HepG2 (cell line): ENCODE data around the gene CEP120. TPM values are rescaled to one million over a fixed set of nuclear protein-coding genes. Genes with fewer than 3 reads are reported as not detected.

Experiments used
- ATAC-seq: fragments of 200-7000 bp; cut with Tn5 transposase; 3 replicates; pipeline ENCODE4 v1.9.1; 2020; ENCODE audit warnings: mild to moderate bottlenecking, moderate library complexity
- BruUV-seq: library from RNA; stranded (reverse); fragments of 400-500 nt; replicated peaks from 2 replicates; lab custom pipeline; 2021; lab: Mats Ljungman, UMichigan
- CTCF ChIA-PET: fragments of 300-600 bp; formaldehyde crosslinking; extraction: SDS; loops from one replicate; lab custom pipeline; 2021; ENCODE audit warnings: low total read pairs, inconsistent platforms, low intra/inter-chr PET ratio; lab: Yijun Ruan, JAX
- POLR2A ChIA-PET: fragments of 350-600 bp; sonication (Branson Sonifier 250); formaldehyde crosslinking; loops from one replicate; lab custom pipeline; 2020; ENCODE audit warnings: antibody characterized with exemption, inconsistent platforms; lab: Yijun Ruan, JAX
- DNase-seq: peaks from one replicate; pipeline ENCODE4 v3.0.0-alpha.2; 2015; ENCODE audit warnings: low spot score
- FAIRE-seq: peaks from 3 replicates; lab custom pipeline; 2011; peaks lifted over from hg19 to GRCh38; lab: Jason Lieb, UNC
- H2AFZ ChIP-seq: one replicate; pipeline ENCODE4 v1.6.1; 2011; ENCODE audit warnings: low read length, inconsistent platforms
- H3K27ac ChIP-seq: fragments of 300-600 bp; 3 replicates; pipeline ENCODE4 v1.8.0; 2011; ENCODE audit warnings: mixed run types, mild to moderate bottlenecking, mixed read lengths, low read length, inconsistent platforms; ENCODE audit not compliant: insufficient read depth; ENCODE audit errors: extremely low read length
- H3K27me3 ChIP-seq, 2 experiments: fragments of 200-600 bp in 1 of 2; 2 replicates in 1 of 2; 3 replicates in 1 of 2; pipeline versions ENCODE4 v1.6.0 to v1.8.0; 2011; ENCODE audit warnings: low read length in 2 of 2, mild to moderate bottlenecking in 2 of 2, moderate library complexity in 2 of 2, inconsistent platforms in 1 of 2; ENCODE audit not compliant: insufficient read depth in 2 of 2, control insufficient read depth in 1 of 2
- H3K36me3 ChIP-seq, 2 experiments: fragments of 200-600 bp in 1 of 2; replicated peaks in 1 of 2; 2 replicates in 1 of 2; 3 replicates in 1 of 2; pipeline versions ENCODE4 v1.5.1 to v1.8.0; 2011; ENCODE audit warnings: low read length in 2 of 2, inconsistent platforms in 1 of 2; ENCODE audit not compliant: insufficient read depth in 2 of 2, control insufficient read depth in 1 of 2
- H3K4me1 ChIP-seq: 2 replicates; pipeline ENCODE4 v1.5.1; 2012; ENCODE audit warnings: low read length, inconsistent platforms; ENCODE audit not compliant: insufficient read depth
- H3K4me2 ChIP-seq: 2 replicates; pipeline ENCODE4 v1.6.0; 2011; ENCODE audit warnings: low read depth, low read length, inconsistent platforms
- H3K4me3 ChIP-seq, 3 experiments: fragments of 200-600 bp in 1 of 3; sonication (generic), shearing (Covaris generic) in 1 of 3; replicated peaks in 1 of 3; 2 replicates each; pipeline ENCODE4 v1.5.1; 2011 to 2016; ENCODE audit warnings: low read length in 3 of 3, inconsistent platforms in 2 of 3, low read depth in 2 of 3, mild to moderate bottlenecking in 2 of 3, control low read depth in 1 of 3, mixed read lengths in 1 of 3; ENCODE audit not compliant: insufficient read depth in 1 of 3
- H3K79me2 ChIP-seq: one replicate; pipeline ENCODE4 v1.6.1; 2011; ENCODE audit warnings: low read length, inconsistent platforms; ENCODE audit not compliant: insufficient read depth
- H3K9ac ChIP-seq: 2 replicates; pipeline ENCODE4 v1.6.0; 2011; ENCODE audit warnings: mild to moderate bottlenecking, low read depth, low read length, inconsistent platforms; ENCODE audit not compliant: insufficient read depth
- H3K9me3 ChIP-seq: 2 replicates; pipeline ENCODE4 v1.5.1; 2012; ENCODE audit warnings: mild to moderate bottlenecking, low read length
- H4K20me1 ChIP-seq: 2 replicates; pipeline ENCODE4 v1.6.0; 2011; ENCODE audit warnings: inconsistent platforms, mild to moderate bottlenecking, low read length, moderate library complexity; ENCODE audit not compliant: insufficient read depth
- ATM ChIP-seq: fragments of 450-650 bp; IDR thresholded peaks from 2 replicates; pipeline ENCODE4 v1.7.1; 2017; ENCODE audit warnings: mild to moderate bottlenecking, borderline replicate concordance
- ISX ChIP-seq: sonication (generic); formaldehyde crosslinking; conservative IDR thresholded peaks from 2 replicates; pipeline ENCODE4 v1.5.0; 2020; ENCODE audit warnings: missing genetic modification reagents
- KDM3A ChIP-seq: IDR thresholded peaks from 2 replicates; pipeline ENCODE4 v1.6.1; 2018; ENCODE audit warnings: low read depth, missing compliant biosample characterization
- KDM5B ChIP-seq: sonication (generic); formaldehyde crosslinking; IDR thresholded peaks from 2 replicates; pipeline ENCODE4 v1.4.0; 2020; ENCODE audit warnings: missing genetic modification reagents, mild to moderate bottlenecking, borderline replicate concordance
- MAFG ChIP-seq: sonication (generic); formaldehyde crosslinking; IDR thresholded peaks from 2 replicates; pipeline ENCODE4 v1.5.1; 2020; ENCODE audit warnings: mild to moderate bottlenecking, missing genetic modification reagents
- MTF1 ChIP-seq: sonication (generic); formaldehyde crosslinking; IDR thresholded peaks from 2 replicates; pipeline ENCODE4 v1.5.0; 2020; ENCODE audit warnings: missing genetic modification reagents
- NCOA5 ChIP-seq: sonication (generic); formaldehyde crosslinking; IDR thresholded peaks from 2 replicates; pipeline ENCODE4 v1.4.0; 2020; ENCODE audit warnings: missing genetic modification reagents
- SMC3 ChIP-seq: IDR thresholded peaks from 2 replicates; pipeline ENCODE4 v1.6.1; 2011; ENCODE audit warnings: low read length, improper control_type of control experiment
- TAF15 ChIP-seq: fragments of 200-400 bp; formaldehyde crosslinking; IDR thresholded peaks from one replicate; pipeline ENCODE4 v1.6.1; 2018; ENCODE audit warnings: mild to moderate bottlenecking, low read depth, low read length; ENCODE audit not compliant: poor library complexity, severe bottlenecking
- ZC3H13 ChIP-seq: sonication (generic); formaldehyde crosslinking; IDR thresholded peaks from 2 replicates; pipeline ENCODE4 v1.8.1; 2023; ENCODE audit warnings: mild to moderate bottlenecking, missing genetic modification reagents, moderate library complexity
- ZNF326 ChIP-seq: sonication (generic); formaldehyde crosslinking; IDR thresholded peaks from 2 replicates; pipeline ENCODE4 v1.4.0; 2020; ENCODE audit warnings: missing genetic modification reagents, borderline replicate concordance
- ZNF446 ChIP-seq: sonication (generic); formaldehyde crosslinking; IDR thresholded peaks from 2 replicates; pipeline ENCODE4 v1.5.0; 2020; ENCODE audit warnings: mild to moderate bottlenecking, missing genetic modification reagents
- ZNF558 ChIP-seq: sonication (generic); formaldehyde crosslinking; IDR thresholded peaks from 2 replicates; pipeline ENCODE4 v1.9.0; 2022; ENCODE audit warnings: mild to moderate bottlenecking, missing genetic modification reagents, borderline replicate concordance
- ZNF670 ChIP-seq: sonication (generic); formaldehyde crosslinking; IDR thresholded peaks from 2 replicates; pipeline ENCODE4 v1.8.0; 2022; ENCODE audit warnings: mild to moderate bottlenecking, missing genetic modification reagents, borderline replicate concordance
- ZNF678 ChIP-seq: sonication (generic); formaldehyde crosslinking; IDR thresholded peaks from 2 replicates; pipeline ENCODE4 v1.4.0; 2020; ENCODE audit warnings: mild to moderate bottlenecking, missing genetic modification reagents
- ZNF891 ChIP-seq: sonication (generic); formaldehyde crosslinking; IDR thresholded peaks from 2 replicates; pipeline ENCODE4 v1.5.0; 2020; ENCODE audit warnings: mild to moderate bottlenecking, missing genetic modification reagents
- ZSCAN21 ChIP-seq: sonication (generic); formaldehyde crosslinking; IDR thresholded peaks from 2 replicates; pipeline ENCODE4 v1.8.0; 2022; ENCODE audit warnings: mild to moderate bottlenecking, missing genetic modification reagents, moderate library complexity, borderline replicate concordance
- WGBS: methylation state at CpG from one replicate; pipeline ENCODE4 v1.1.6; 2017; ENCODE audit warnings: low lambda C conversion rate; 5-methylcytosine and 5-hydroxymethylcytosine counted together
- in situ Hi-C: cut with HindIII; loops from 2 replicates; pipeline ENCODE4 v1.10.0; 2017; ENCODE audit warnings: low pct_unique_long_range_greater_than_20kb; ENCODE audit not compliant: extremely low pct_ligation_motif_present
- intact Hi-C: fragments of 100-400 bp; cut with micrococcal nuclease; formaldehyde crosslinking; loops from one replicate; pipeline ENCODE4 v1.10.0; 2022; ENCODE audit not compliant: unreplicated experiment
- polyA plus RNA-seq, 8 experiments: library from polyadenylated mRNA; depleted of rRNA in 3 of 8; stranded (reverse) in 7 of 8; unstranded in 1 of 8; fragments of >200 nt; fragmentation: Illumina TruSeq in 4 of 8; extraction: Trizol in 4 of 8; gene quantifications; 2 replicates each; pipeline versions ENCODE4 v1.2.1 to v1.2.3, GENCODE V29; 2011 to 2016; ENCODE audit warnings: low read depth in 4 of 8, missing spikeins in 1 of 8, mixed read lengths in 1 of 8; ENCODE audit not compliant: insufficient read depth in 1 of 8
- total RNA-seq, 5 experiments: library from RNA; depleted of rRNA; stranded (reverse); fragments of >200 nt; fragmentation: Illumina TruSeq; extraction: Trizol; gene quantifications; 2 replicates each; pipeline ENCODE4 v1.2.3, GENCODE V29; 2016; ENCODE audit warnings: low read depth in 1 of 5
- TF ChIP-seq, protein P1 (sequence below): sonication (generic); formaldehyde crosslinking; IDR thresholded peaks from 2 replicates; pipeline ENCODE4 v1.8.0; 2022; ENCODE audit warnings: mild to moderate bottlenecking, missing genetic modification reagents, moderate library complexity
- TF ChIP-seq, protein P2 (sequence below): sonication (generic); formaldehyde crosslinking; IDR thresholded peaks from 2 replicates; pipeline ENCODE4 v1.4.0; 2020; ENCODE audit warnings: mild to moderate bottlenecking, low read depth, missing genetic modification reagents
- TF ChIP-seq, protein P3 (sequence below): IDR thresholded peaks from 2 replicates; pipeline ENCODE4 v1.6.1; 2016; ENCODE audit warnings: missing biosample characterization, missing genetic modification reagents, low read depth
- TF ChIP-seq, protein P4 (sequence below): sonication (generic); formaldehyde crosslinking; IDR thresholded peaks from 2 replicates; pipeline ENCODE4 v1.8.0; 2022; ENCODE audit warnings: missing genetic modification reagents, mild to moderate bottlenecking, borderline replicate concordance

The CEP120 gene
- total and polyA plus RNA-seq, 2 of the 13 experiments (the other 11 are each of a cell fraction or from before 2014, with no cell fraction given): 8.0 to 14.7 TPM

DNA sequence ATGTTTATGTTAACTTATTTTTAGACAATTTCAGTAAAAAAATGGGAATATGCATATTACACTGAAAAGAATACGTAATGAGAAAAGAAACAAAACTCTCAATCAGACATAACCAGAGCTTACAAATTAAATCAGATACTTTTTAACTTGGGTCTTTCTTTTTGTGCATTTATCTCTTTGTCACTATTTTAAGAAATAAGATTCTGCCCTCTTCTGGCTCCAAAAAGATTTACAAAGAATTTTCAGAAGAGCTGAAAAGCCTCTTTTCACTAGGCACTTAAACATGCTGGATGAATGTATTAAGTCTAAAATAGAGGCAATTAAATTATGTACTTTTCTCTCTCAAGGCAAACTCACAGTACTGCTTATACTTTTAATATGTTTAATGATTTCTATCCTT, 55.5 kb downstream of the CEP120 start (continued):
- TF ChIP-seq, protein P1, sequence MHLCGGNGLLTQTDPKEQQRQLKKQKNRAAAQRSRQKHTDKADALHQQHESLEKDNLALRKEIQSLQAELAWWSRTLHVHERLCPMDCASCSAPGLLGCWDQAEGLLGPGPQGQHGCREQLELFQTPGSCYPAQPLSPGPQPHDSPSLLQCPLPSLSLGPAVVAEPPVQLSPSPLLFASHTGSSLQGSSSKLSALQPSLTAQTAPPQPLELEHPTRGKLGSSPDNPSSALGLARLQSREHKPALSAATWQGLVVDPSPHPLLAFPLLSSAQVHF: no peak
- no peak for TF ChIP-seq ZNF326 (CRISPR knock-in tag)
- TF ChIP-seq, protein P2, sequence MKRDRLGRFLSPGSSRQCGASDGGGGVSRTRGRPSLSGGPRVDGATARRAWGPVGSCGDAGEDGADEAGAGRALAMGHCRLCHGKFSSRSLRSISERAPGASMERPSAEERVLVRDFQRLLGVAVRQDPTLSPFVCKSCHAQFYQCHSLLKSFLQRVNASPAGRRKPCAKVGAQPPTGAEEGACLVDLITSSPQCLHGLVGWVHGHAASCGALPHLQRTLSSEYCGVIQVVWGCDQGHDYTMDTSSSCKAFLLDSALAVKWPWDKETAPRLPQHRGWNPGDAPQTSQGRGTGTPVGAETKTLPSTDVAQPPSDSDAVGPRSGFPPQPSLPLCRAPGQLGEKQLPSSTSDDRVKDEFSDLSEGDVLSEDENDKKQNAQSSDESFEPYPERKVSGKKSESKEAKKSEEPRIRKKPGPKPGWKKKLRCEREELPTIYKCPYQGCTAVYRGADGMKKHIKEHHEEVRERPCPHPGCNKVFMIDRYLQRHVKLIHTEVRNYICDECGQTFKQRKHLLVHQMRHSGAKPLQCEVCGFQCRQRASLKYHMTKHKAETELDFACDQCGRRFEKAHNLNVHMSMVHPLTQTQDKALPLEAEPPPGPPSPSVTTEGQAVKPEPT (CRISPR knock-in tag): no peak
- no peak for TF ChIP-seq ZNF446 (CRISPR knock-in tag)
- peak; percentile 11; the same call in 1 of the 2 replicates for TF ChIP-seq SMC3
- TF ChIP-seq, all 625 proteins: peak for 3

DNA sequence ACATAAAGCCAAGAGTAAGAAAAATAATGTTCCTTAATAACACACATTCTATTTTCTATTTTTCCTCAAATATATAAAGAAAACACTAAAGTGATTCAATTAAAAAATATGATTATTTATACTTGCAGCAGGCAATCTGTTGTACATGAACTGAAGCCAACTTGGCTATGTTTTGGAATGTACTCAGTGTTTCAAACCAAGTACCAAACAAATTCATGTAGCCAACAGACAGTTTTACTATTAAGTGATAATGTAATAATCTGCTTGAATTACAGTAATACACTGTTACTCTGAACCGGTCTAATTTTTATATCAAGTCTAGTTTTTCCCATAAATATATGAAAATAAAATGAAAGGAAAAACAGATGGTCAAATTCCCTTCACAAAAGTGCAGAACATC, 58.0 kb downstream of the CEP120 start:
- H4K20me1 ChIP-seq: no peaks in the 10 kb centered on the region
- H3K4me2 ChIP-seq: no peak overlapping the region
- no peaks in the 10 kb centered on the region for H3K79me2 ChIP-seq
- intact Hi-C loops (no loop called here), in situ Hi-C loops (no loop called here)
- ATAC-seq (no peak), DNase-seq (no peak), FAIRE-seq (no peak)
- BruUV-seq: no TSS peak
- H3K9me3 ChIP-seq: no peaks in the 10 kb centered on the region
- no peak overlapping the region for H3K9ac ChIP-seq
- H3K4me3 ChIP-seq: no peak overlapping the region
- CTCF ChIA-PET: no interaction called here
- H2AFZ ChIP-seq: no peak overlapping the region
- H3K36me3 ChIP-seq: peaks cover 0 to 9% of the 10 kb centered on the region in 2 experiments; a peak in 1 of 5 replicates
- H3K4me1 ChIP-seq: no peaks in the 10 kb centered on the region
- no peaks in the 10 kb centered on the region for H3K27me3 ChIP-seq
- 94% methylated on average over 1 of the region's 1 CpG for WGBS
- no peak overlapping the region for H3K27ac ChIP-seq
- POLR2A ChIA-PET: no interaction called here
- no peak for TF ChIP-seq ZNF678 (CRISPR knock-in tag)
- no peak for TF ChIP-seq ZNF891 (CRISPR knock-in tag)
- no peak for TF ChIP-seq NCOA5
- TF ChIP-seq MTF1 (CRISPR knock-in tag): no peak
- no peak for TF ChIP-seq ZC3H13 (CRISPR knock-in tag)
- TF ChIP-seq, protein P3, sequence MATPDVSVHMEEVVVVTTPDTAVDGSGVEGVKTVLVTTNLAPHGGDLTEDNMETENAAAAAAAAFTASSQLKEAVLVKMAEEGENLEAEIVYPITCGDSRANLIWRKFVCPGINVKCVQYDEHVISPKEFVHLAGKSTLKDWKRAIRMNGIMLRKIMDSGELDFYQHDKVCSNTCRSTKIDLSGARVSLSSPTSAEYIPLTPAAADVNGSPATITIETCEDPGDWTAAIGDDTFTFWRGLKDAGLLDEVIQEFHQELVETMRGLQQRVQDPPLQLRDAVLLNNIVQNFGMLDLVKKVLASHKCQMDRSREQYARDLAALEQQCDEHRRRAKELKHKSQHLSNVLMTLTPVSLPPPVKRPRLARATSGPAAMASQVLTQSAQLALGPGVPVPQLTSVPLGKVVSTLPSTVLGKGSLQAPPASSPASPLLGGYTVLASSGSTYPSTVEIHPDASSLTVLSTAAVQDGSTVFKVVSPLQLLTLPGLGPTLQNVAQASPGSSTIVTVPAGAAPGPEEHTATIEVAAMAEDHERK (CRISPR knock-in tag): no peak
- TF ChIP-seq ATM: no peak
- no peak for TF ChIP-seq MAFG (CRISPR knock-in tag)
- TF ChIP-seq ZSCAN21 (CRISPR knock-in tag): no peak
- TF ChIP-seq ZNF670 (CRISPR knock-in tag): no peak
- TF ChIP-seq ZNF558 (CRISPR knock-in tag): no peak
- no peak for TF ChIP-seq TAF15
- no peak for TF ChIP-seq KDM5B (CRISPR knock-in tag)
- TF ChIP-seq, protein P4, sequence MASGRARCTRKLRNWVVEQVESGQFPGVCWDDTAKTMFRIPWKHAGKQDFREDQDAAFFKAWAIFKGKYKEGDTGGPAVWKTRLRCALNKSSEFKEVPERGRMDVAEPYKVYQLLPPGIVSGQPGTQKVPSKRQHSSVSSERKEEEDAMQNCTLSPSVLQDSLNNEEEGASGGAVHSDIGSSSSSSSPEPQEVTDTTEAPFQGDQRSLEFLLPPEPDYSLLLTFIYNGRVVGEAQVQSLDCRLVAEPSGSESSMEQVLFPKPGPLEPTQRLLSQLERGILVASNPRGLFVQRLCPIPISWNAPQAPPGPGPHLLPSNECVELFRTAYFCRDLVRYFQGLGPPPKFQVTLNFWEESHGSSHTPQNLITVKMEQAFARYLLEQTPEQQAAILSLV (CRISPR knock-in tag): no peak
- TF ChIP-seq KDM3A (CRISPR knock-in tag): no peak
- TF ChIP-seq ISX (CRISPR knock-in tag): no peak
